HG03060 (cell line): Measurements from ENCODE around the gene DAAM1.

Source experiments
- ATAC-seq: cut with Tn5 transposase; IDR thresholded peaks from one replicate; pipeline ENCODE4 v1.9.1; 2021; ENCODE audit warnings: low read depth, moderate number of reproducible peaks; ENCODE audit not compliant: unreplicated experiment

Gene DAAM1

DNA sequence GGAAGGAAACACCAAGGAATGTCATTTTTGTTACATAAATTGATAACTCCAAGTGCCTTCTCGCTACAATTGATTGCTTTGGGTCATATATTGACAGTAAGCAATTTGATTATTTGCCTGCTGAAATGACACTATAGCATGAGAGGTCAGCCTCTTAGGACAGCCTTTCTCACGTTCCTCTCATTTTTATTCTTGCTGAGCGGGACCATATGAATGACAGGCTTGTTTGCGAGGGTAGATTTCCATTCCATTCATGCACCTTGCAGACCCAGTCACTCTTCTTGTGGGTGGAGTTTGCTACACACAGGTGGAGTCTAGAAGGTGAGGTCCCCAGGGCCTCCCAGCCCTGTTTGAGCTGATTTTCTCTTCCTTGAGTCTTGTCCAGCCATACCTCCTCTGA, 27.3 kb downstream of the DAAM1 start:
- ATAC-seq = no peak

DNA sequence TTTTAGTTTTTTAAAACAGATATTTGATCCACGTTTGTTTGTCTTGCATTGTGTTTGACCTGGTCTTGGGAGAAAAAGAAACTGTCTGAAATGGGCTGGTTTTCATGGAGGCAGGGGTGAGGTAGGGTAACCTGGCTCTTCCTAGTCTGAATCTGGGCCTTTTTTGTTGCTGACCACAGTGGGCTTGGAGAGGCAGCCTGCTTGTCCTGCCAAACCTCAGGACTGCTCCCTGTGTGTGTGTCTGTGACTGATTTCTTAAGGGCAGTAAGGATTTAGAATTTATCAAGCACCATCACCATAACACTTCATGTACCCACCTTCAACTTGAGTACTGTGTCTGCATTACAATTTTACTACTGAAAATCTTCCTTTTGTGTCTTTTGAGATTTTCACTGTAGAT, 28.5 kb downstream of the DAAM1 start:
- ATAC-seq = no peak

DNA sequence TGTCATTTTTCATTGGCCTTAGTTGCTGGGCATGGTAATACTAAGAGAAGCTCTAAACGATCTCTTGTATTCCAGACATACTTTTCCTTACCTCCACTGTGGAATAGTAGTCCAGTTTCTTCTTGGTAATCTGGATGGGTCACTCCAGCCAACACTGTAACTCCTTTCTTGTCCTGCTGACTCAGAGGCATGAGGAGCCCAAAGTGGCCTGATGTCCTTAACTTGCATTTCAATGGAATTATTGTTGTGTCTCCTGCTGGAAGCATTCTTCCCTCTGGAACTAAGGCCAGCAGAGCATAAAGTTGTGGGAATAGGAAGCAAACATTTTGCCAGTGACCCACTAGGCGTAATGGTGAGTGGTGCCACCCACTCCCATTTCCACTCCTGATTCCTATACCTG, 33.1 kb downstream of the DAAM1 start:
- no peak for ATAC-seq

DNA sequence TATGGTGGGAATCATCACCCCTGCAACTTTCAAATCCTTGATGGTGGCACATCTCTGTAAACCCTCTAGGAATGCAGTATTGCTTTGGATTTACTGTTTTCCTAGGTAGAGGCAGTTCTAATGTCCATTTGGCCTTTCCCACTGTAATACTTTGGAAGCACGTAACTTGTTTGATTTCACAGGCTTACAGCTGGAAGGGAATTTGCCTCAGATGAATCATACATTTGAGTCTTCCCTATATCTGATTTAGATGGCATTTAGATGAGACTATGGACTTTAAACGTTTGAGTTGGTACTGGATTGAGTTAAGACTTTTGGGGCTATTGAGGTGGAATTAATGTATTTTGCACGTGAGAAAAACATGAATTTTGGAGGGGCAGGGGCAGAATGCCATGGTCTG, 35.9 kb downstream of the DAAM1 start:
- ATAC-seq = no peak

DNA sequence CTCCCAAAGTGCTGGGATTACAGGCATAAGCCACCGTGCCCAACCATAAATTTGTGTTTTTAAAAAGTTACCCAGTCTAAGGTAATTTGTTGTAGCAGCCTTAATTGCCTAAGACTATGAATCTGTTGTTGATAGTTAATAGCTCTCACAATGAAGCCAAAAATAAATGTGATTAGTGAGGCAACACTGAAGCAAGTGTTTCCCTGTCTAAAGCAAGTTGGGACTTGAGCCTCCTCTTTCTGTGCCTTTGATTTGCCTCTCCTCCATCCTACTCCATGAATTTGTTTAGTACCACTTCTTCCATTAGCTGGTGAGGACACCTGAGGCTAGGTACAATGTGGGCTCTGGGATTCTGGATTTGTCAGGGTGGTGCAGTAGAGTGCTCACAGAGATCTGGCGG, 36.8 kb downstream of the DAAM1 start:
- ATAC-seq = no peak

DNA sequence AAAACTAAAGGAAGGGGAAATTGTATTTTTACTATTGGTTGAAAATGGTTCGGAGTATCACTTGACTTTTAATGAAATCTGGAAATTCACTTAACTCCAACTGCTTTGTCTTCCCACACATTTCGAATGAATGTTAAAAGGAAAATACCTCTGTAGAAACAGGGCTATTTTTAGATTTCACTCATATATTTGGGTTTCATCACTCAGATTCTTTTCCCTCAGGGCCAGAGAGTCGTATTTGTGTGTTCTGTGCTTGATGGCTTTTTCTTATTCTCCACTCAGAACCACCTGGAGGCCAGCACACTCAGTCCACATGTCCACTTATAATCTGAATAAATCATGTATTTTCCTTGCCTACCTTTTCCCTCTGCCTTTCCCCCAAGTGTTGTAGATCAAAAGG, 40.0 kb downstream of the DAAM1 start:
- ATAC-seq = no peak

DNA sequence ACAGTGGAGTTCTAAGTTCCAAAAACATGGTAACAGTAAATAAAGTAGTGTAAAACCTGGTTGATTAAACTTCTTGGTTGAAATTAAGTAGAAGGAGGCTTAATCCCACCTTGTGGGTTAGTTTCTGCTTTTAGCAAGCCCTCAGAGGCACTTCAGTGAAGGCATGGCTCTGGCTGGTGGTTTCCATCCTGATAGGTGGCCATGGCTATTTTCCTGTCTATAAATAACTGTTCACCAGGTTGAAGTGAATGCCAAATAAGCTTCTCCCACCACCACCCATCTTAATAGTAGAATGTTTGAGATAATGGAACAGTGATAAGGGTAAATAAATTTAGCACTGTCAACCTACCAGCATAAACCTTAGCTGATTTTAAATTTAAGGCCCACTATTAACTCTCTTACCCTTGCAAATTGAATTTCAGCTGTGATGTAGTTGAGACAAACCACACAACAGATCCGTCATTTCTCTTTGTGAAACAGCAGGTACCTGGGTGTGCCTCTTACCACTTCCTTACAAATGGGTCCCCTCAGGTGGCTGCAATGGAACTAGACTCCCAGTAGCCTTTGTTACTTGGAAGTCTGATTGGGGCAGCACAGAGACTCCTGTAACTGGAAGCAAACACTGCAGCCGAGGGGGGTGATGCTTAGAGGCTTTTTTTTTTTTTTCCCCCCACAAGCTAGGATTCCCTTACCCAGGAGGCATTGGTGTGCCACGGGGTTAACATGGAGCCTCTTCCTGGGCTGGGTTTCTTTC, 41.4 kb downstream of the DAAM1 start:
- no peak for ATAC-seq

DNA sequence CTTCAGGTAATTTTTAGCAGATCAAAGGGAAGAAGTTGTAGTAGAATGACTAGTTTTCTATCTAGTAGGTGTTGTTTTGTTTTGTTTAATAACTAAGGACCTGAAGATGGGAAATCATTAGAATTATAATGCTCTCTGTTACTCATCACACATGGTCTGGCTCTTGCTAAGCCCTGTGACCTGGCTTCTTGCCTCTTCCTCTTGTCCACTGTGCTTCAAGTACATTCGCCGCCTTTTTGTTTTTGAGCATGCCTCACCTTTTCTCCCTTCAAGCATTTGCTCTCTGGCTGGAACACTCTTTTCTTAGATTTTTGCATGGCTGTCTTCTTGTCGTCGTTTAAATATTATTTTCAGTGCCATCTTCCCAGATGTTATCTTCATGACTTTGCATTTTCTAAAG, 47.7 kb downstream of the DAAM1 start:
- no peak for ATAC-seq

DNA sequence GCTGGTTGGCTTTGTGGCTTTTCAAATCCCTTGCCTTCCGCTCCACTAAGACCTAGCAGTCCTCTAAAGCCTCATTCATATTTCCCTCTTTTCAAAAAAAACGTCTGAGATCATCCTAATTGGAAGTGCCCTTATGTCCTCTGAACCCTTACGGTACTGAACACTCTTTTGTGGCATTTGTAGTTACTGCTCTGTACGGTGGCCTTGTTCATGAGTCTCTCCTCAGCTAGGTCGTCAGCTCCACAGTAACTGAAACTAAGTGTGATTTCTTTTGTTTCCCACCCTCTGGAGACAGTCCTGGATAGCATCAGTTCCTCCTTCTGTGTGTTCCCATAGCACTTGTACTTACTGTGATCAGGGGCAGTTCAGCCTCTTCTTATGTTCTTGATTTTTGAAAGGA, 49.7 kb downstream of the DAAM1 start:
- no peak for ATAC-seq

DNA sequence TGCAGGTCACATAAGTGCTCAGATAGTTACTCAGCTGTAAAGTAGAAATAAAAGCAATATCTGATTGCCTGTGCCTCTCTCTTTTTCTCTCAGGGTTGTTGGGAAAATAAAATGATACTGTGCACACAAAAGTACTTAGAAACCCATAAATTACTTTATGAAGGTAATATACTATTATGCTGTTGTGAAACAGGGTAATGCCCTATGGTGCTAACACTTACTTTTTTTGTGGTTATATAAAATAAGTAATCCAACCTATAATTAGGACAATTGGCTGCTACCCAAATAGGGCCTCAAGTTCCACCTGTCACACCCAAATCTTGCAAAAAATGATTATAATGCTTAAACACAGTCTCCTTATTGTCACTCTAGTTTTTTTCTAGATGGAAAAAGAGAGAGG, 50.6 kb downstream of the DAAM1 start:
- ATAC-seq = no peak

DNA sequence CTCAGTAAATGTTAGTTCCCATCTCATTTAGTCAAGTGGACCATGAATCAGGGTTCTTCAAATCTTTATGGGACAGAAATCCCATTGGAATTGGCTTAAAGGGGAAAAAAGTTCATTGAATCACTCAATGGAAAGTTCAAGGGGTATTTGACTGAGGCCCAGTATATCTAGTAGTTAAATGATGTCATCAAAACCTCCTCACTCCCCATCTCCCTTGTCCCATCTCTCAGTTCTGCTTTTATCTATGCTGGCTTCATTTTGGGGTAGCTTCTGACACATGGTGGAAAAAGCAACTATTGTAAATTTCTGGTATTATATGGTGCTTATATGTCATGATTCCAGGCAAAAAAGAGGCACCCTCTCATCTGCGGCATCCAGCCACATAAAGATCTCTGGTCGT, 51.9 kb downstream of the DAAM1 start:
- ATAC-seq = peak; percentile 70

DNA sequence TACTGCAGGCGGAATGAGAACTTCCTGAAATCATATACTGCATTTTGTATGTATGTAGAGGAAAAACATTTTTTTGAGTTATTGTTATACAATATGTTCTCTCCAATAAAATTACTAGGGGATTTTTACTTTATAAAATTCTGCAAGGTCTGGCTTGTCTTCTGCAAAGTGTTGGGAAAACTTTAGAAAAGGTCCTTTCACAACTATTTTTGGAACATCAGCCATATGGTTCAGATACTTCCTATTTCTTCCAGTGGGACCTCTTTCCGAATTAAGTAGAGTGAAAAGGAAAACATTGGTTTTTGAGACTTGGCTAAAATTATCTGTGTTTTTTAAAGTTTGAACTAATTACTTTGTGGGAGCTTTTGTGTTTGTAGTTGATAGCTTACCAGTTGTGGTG, 52.7 kb downstream of the DAAM1 start:
- ATAC-seq = no peak

DNA sequence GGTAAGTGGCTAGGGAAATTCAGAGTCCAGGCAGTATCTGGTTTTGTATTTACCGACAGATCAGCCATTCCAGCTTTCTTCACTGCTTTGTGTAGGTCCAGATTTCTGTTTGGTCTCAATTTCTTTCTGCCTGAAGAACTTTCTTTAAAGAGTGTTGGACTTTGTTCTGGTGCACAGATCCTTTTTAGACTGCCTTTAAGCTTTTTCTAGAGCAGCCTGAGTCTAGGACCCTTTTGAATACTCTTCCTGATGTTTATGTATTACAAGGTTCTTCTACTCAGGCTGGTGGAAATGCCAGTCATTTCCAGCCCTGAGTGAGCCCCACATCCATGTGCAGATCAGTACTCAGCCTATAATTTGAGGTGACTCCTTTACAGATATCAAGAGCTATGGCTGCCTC, 54.7 kb downstream of the DAAM1 start:
- ATAC-seq = no peak

DNA sequence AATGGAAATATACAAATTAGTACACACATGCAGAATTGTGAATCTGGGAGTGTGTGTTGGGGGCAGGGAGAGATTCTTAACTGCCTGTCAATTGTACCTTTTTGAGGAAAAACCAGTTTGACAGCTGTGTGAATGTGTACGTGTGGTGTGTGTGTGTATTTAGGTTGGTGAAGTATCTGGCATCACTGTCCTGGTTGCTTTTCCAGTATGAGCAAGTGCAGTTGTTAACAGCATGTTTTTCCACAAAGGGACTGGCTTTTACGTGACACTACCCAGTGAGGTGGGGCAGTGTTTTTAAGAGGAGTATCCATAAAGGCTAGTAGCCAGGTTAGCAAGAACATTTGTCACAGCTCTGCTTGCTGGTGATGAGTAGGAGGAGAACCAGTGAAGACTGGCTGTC, 56.1 kb downstream of the DAAM1 start:
- no peak for ATAC-seq

DNA sequence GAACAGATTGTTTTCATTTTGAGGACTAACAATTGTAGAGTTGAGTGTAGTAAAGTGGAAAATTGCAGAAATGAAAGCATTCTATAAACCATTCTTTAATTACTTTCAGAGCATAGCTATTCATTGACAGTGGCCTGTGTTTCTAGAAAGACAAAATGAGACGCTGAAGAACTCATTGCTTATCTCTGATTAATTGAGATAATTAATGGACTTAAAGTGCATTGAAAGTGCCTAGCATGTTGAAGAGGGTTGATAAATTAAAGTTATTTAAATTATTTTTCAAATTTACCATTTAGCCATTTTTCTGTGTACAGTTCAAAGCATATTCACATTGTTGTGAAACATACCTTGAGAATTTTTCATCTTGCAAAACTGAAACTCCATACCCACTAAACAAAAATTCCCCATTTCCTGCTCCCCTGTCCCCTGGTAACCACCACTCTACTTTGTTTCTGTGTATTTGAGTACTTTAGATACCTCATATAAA, 57.4 kb downstream of the DAAM1 start:
- ATAC-seq = peak; percentile 67

DNA sequence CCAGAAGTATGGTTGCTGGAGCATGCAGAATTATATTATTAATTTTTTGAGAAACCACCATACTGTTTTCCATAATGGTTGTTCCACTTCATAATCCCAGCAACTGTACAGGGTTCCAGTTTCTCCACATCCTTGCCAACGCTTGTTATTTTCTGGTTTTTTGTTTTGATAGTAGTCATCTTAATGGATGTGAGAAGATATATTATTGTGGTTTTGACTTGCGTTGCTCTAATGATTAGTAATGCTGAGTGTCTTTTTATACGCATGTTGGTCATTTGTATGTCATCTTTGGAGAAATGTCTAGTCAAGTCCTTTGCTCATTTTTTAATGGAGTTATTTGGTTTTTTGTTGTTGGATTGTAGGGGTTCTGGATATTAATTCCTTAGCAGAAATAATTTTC, 58.1 kb downstream of the DAAM1 start:
- ATAC-seq = no peak

DNA sequence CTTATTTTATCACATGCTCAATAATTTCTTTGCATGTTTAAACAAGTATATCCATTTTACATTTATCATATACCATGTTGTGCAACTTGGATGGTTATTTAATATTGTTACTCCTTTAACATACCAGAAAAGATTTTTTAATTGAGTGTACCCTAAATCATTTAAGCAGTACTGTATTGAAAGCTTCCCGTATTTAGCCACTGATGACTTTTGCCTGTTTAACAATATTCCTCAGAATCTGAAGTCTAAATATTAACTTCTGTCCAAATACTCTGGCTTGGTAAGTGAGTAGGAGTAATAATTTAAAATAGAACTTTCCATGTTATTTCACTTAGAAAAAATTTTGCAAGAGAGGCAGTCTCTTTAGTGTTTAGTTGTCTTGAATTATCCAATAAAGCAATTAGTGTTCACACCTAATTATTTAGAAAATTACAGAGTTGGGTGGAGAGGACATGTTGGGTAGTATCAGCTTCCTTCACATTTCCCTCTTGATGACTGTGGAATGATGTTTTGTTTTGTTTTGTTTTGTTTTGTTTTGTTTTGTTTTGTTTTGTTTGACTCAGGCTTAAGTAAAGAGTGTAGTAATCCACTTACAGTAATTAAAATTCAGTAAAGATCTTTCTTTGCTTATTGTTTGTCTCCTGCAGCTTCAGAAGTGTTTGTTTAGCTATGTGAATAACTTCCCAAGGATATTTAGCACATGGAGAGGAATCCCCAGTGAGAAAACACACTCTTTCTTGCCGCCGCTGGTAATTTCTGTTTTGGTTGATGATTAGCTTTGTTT, 59.5 kb downstream of the DAAM1 start:
- ATAC-seq = no peak

DNA sequence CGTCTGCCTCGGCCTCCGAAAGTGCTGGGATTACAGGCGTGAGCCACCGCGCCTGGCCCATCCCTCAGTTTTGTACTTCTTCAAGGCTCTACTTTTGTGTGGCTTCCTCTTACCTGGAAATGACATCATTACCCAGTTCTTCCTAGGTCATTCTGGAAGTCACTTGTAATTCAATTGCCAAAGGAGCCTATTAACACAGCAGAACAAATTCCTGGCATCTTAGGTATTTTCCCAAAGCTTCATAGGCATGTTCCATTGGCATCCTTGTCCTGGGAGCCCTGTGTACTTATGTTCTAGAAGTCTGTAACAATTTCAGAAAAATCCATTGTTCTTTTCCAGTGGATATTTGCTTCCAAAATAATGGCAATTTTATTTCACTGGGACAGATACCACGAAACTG, 60.6 kb downstream of the DAAM1 start:
- ATAC-seq = no peak

DNA sequence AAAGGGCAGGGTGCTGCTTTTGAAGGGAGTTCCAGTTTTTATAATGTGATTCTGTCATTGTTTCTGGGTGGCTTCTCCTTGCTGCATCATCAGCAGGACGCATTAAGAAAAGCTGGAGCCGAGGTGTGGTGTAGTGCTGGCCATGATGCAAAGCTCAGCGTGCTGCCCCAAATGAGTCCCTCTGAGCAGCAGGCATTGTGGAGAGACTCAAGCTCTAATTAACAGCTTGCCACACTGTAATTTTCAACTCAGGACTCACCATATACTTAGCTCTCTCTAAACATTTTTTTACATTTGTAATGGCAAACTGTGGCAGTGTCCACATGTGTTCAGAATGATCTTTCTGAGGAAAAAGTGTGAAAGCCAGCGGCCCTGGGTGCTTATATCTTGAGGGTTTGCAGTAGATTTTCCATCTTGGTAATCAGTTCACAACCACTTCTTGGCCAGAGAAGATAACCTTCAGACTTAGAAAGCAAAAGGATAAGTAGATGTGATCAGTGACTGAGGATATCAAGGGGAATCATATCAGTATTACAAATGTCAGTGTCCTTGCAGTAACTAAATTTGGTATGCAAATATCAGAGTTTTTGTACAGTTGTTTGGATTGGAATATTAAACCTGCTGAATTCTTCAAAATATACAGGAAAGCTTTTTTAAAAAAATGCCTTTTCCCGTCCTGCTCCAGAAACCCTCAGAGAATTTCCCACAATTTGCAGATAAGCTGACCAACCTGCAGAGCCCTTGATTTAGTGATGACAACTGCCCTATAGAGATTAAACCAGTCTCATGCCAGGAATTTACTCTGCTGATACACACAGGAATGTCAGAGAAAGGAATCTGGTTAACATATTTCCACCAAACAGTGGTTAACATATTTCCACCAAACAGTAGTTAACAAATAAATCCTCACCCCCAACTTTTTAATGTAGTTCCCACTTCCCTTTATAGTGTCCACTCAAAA, 63.6 kb downstream of the DAAM1 start:
- no peak for ATAC-seq

DNA sequence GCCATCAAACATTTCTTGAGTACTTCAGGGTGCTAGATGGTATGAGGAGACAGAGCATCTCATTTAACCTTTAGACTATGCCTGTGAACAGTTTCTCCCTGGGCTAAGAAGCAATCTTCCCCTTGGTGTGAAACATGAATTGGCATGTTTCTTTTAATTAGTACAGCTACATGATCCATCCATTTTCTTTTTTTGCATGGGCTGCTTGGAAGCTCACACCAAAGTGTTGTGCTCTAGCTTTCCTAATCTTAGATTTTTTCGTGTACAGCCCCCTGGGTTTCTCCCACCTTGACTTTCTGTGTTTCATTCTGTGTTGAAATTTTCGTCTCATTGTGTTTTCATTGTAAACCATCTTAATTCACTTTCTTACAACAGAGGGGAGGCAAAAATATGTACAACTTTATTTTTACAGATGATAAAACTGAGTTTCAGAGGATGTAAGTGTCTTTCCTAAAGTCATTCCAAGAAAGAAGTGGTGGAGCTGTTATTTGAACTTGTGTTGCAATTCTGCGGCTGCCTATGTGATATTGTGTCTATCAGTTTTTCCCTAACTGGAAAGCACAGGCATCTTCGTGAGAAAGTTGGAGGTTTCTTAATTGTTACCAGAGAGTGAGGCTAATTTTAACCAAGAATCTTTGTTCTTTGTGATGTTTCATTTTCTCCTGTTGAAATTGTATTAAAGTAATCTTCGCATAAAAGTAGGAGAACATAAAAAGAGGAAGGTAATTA, 64.5 kb downstream of the DAAM1 start:
- no peak for ATAC-seq
